A673 (cell line): Measurements from ENCODE around the gene KRTAP21-2. TPM values are rescaled to one million over a fixed set of nuclear protein-coding genes. Genes with fewer than 3 reads are reported as not detected.

Experiments used
- Bru-seq: library from RNA; stranded (reverse); fragments of 400-500 nt; gene quantifications from one replicate; lab custom pipeline; 2021; lab: Mats Ljungman, UMichigan
- BruChase-seq, 2 experiments: library from RNA; stranded (reverse); fragments of 400-500 nt; gene quantifications; one replicate each; lab custom pipeline; 2021; lab: Mats Ljungman, UMichigan
- BruUV-seq: library from RNA; stranded (reverse); fragments of 400-500 nt; replicated peaks from 2 replicates; lab custom pipeline; 2021; lab: Mats Ljungman, UMichigan
- CTCF ChIA-PET: fragments of 300-600 bp; sonication (Branson Sonifier 250); formaldehyde crosslinking; loops from one replicate; lab custom pipeline; 2022; ENCODE audit warnings: antibody characterized with exemption; lab: Charles Lee
- POLR2A ChIA-PET: fragments of 300-600 bp; sonication (Branson Sonifier 250); formaldehyde crosslinking; loops from one replicate; lab custom pipeline; 2022; ENCODE audit warnings: antibody characterized with exemption; ENCODE audit not compliant: low non-redundant PET; lab: Charles Lee
- DNase-seq: peaks from one replicate; pipeline ENCODE4 v3.0.0-alpha.2; 2015; ENCODE audit warnings: low spot score
- H3K27ac ChIP-seq: fragments of 200-600 bp; sonication (generic); 2 replicates; pipeline ENCODE4 v1.5.1; 2016; ENCODE audit warnings: mixed run types, low read depth, mild to moderate bottlenecking, mixed read lengths, antibody characterized with exemption, low read length; ENCODE audit not compliant: poor library complexity, severe bottlenecking
- H3K27me3 ChIP-seq: fragments of 200-600 bp; sonication (generic); replicated peaks from 2 replicates; pipeline ENCODE4 v1.6.1; 2017; ENCODE audit warnings: mixed run types, low read depth, mild to moderate bottlenecking, mixed read lengths, antibody characterized with exemption, low read length; ENCODE audit not compliant: insufficient read depth, poor library complexity
- H3K36me3 ChIP-seq: fragments of 200-600 bp; sonication (generic); 2 replicates; pipeline ENCODE4 v1.6.1; 2016; ENCODE audit warnings: mixed run types, mild to moderate bottlenecking, mixed read lengths, antibody characterized with exemption, low read length; ENCODE audit not compliant: insufficient read depth, poor library complexity, severe bottlenecking
- H3K4me1 ChIP-seq: fragments of 200-600 bp; sonication (generic); 2 replicates; pipeline ENCODE4 v1.6.1; 2017; ENCODE audit warnings: mixed run types, mild to moderate bottlenecking, mixed read lengths, antibody characterized with exemption, low read length; ENCODE audit not compliant: insufficient read depth, poor library complexity, severe bottlenecking
- H3K4me3 ChIP-seq: fragments of 200-600 bp; sonication (generic); 2 replicates; pipeline ENCODE4 v1.5.1; 2016; ENCODE audit warnings: low read depth, mixed run types, mild to moderate bottlenecking, mixed read lengths, low read length; ENCODE audit not compliant: poor library complexity, severe bottlenecking
- H3K9me3 ChIP-seq: fragments of 200-600 bp; sonication (generic); 2 replicates; pipeline ENCODE4 v1.6.1; 2016; ENCODE audit warnings: mixed run types, low read depth, mild to moderate bottlenecking, mixed read lengths, antibody characterized with exemption, low read length; ENCODE audit not compliant: poor library complexity, severe bottlenecking
- EZH2 ChIP-seq: fragments of 200-600 bp; sonication (generic); IDR thresholded peaks from 2 replicates; pipeline ENCODE4 v1.6.1; 2017; ENCODE audit warnings: borderline replicate concordance, low read depth, mild to moderate bottlenecking, mixed read lengths, antibody characterized with exemption, low read length; ENCODE audit not compliant: poor library complexity, severe bottlenecking
- intact Hi-C: fragments of 100-400 bp; cut with micrococcal nuclease; formaldehyde crosslinking; loops from one replicate; pipeline ENCODE4 v1.10.0; 2022; ENCODE audit not compliant: unreplicated experiment
- long read RNA-seq: library from polyadenylated mRNA; stranded (forward); transcript quantifications from one replicate; pipeline ENCODE4 v2.0.0, GENCODE V29; 2022
- total RNA-seq: library from RNA; stranded (reverse); gene quantifications from 2 replicates; pipeline ENCODE4 v1.2.3, GENCODE V29; 2021
- TF ChIP-seq, protein P1 (sequence below): fragments of 300-800, 200-600 bp; sonication (generic); conservative IDR thresholded peaks from 2 replicates; pipeline ENCODE4 v1.5.1; 2017; ENCODE audit warnings: low read depth, mild to moderate bottlenecking, antibody characterized with exemption, low read length, moderate library complexity, mixed read lengths

Gene KRTAP21-2
- total RNA-seq (not detected in 2 replicates), Bru-seq, nascent RNA (not detected), BruChase-seq, experiment 1, labeled RNA remaining after a 2-hour chase (not detected), BruChase-seq, experiment 2, labeled RNA remaining after a 6-hour chase (not detected)
- long read RNA-seq = 0 reads

- H3K9me3 ChIP-seq = no peaks in the 10 kb centered on the region
- intact Hi-C loops = no loop called here
Observed at GRCh38 chr21:30747159-30747558, at the start of gene KRTAP21-2. TSS of gene KRTAP21-2 (minus strand) at chr21:30747259. CDS start at chr21:30747202, 57 bp downstream.

DNA sequence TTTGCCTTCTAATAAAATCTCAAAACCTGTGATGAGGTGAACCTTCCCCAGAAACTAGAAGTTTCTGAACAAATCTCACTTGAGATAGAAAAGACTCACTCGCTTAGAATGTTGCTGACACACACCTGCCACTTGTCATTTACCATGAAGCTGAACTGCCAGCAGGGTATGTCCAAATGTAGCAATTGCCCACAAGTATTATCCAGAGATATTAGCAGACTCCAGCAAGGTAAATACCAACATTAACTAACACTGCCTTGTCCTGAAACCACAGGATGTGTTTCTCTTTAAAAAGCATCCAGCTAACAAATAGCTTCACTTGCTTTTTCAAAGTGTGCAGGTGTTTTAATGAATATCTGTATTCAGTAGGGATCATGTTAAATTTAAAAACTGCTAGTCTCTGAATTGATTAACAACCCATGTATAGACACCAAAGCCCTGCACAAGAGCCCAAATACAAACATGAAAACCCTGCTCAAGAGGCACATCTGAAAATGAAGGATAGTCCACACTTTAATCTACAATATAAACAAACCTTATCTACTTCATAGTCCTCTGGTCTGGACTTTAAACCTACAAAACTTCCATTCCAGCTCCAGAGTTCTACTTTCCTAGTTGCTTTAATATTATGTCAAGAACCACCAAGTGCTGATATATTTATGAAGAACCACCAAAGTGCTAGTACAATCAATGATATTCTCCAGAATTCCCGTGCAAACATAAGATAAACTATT is 46.7 kb upstream of the KRTAP21-2 start:
- no TSS peak for BruUV-seq
- ChIA-PET POLR2A (no interaction called here), CTCF (no interaction called here)
- Histone ChIP-seq H3K27ac (no peak overlapping the region), H3K4me3 (no peak overlapping the region), H3K9me3 (no peaks in the 10 kb centered on the region), H3K36me3 (no peaks in the 10 kb centered on the region), H3K4me1 (no peaks in the 10 kb centered on the region), H3K27me3 (peaks cover 29% of the 10 kb centered on the region)
- DNase-seq = no peak
- intact Hi-C loops = no loop called here
- TF ChIP-seq, protein P1, sequence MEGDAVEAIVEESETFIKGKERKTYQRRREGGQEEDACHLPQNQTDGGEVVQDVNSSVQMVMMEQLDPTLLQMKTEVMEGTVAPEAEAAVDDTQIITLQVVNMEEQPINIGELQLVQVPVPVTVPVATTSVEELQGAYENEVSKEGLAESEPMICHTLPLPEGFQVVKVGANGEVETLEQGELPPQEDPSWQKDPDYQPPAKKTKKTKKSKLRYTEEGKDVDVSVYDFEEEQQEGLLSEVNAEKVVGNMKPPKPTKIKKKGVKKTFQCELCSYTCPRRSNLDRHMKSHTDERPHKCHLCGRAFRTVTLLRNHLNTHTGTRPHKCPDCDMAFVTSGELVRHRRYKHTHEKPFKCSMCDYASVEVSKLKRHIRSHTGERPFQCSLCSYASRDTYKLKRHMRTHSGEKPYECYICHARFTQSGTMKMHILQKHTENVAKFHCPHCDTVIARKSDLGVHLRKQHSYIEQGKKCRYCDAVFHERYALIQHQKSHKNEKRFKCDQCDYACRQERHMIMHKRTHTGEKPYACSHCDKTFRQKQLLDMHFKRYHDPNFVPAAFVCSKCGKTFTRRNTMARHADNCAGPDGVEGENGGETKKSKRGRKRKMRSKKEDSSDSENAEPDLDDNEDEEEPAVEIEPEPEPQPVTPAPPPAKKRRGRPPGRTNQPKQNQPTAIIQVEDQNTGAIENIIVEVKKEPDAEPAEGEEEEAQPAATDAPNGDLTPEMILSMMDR = no peak
- TF ChIP-seq EZH2 = no peak

More at GRCh38 chr21:30747159-30747558, at the start of gene KRTAP21-2:
- Histone ChIP-seq H3K36me3 (no peaks in the 10 kb centered on the region), H3K27ac (no peak within 1 kb of the TSS), H3K27me3 (no peaks in the 10 kb centered on the region), H3K4me3 (no peak within 1 kb of the TSS), H3K4me1 (no peaks in the 10 kb centered on the region)
- POLR2A ChIA-PET = no interaction called here
- DNase-seq = no peak
- CTCF ChIA-PET = no interaction called here
- no peak for TF ChIP-seq EZH2
- TF ChIP-seq, protein P1 = no peak
- BruUV-seq = no TSS peak

GRCh38 chr21:30779249-30779648 is 32.2 kb upstream of the KRTAP21-2 start:
- Histone ChIP-seq H3K27ac (no peak overlapping the region), H3K4me3 (no peak overlapping the region), H3K27me3 (peaks cover 55% of the 10 kb centered on the region), H3K4me1 (no peaks in the 10 kb centered on the region), H3K9me3 (peaks cover 11% of the 10 kb centered on the region), H3K36me3 (no peaks in the 10 kb centered on the region)
- DNase-seq = no peak
- intact Hi-C loops = no loop called here
- CTCF ChIA-PET = no interaction called here
- POLR2A ChIA-PET = no interaction called here
- no TSS peak for BruUV-seq
- TF ChIP-seq, protein P1 = no peak
- no peak for TF ChIP-seq EZH2
